WTC11 (cell line): ENCODE measurements around the gene IL25.

Source experiments
- ATF1 ChIP-seq: sonication (generic); formaldehyde crosslinking; IDR thresholded peaks from 2 replicates; pipeline ENCODE4 v1.8.1; 2023; ENCODE audit warnings: mild to moderate bottlenecking, moderate library complexity, missing genetic modification reagents
- IRF1 ChIP-seq: sonication (generic); formaldehyde crosslinking; IDR thresholded peaks from 2 replicates; pipeline ENCODE4 v1.8.0; 2023; ENCODE audit warnings: missing genetic modification reagents
- NR2C2 ChIP-seq: sonication (generic); formaldehyde crosslinking; IDR thresholded peaks from 2 replicates; pipeline ENCODE4 v1.8.0; 2022; ENCODE audit warnings: mild to moderate bottlenecking, missing genetic modification reagents
- RELA ChIP-seq: sonication (generic); formaldehyde crosslinking; IDR thresholded peaks from 2 replicates; pipeline ENCODE4 v1.8.1; 2022; ENCODE audit warnings: missing genetic modification reagents, mild to moderate bottlenecking, borderline replicate concordance
- SP1 ChIP-seq: sonication (generic); formaldehyde crosslinking; conservative IDR thresholded peaks from 2 replicates; pipeline ENCODE4 v1.8.1; 2022; ENCODE audit warnings: missing genetic modification reagents
- STAT6 ChIP-seq: sonication (generic); formaldehyde crosslinking; conservative IDR thresholded peaks from 2 replicates; pipeline ENCODE4 v1.8.1; 2023; ENCODE audit warnings: mild to moderate bottlenecking, low read depth, missing genetic modification reagents, moderate library complexity
- TCF7 ChIP-seq: sonication (generic); formaldehyde crosslinking; IDR thresholded peaks from 2 replicates; pipeline ENCODE4 v1.8.0; 2022; ENCODE audit warnings: mild to moderate bottlenecking, low read depth, missing genetic modification reagents, moderate library complexity
- TEAD4 ChIP-seq: sonication (generic); formaldehyde crosslinking; IDR thresholded peaks from 2 replicates; pipeline ENCODE4 v1.8.0; 2022; ENCODE audit warnings: mild to moderate bottlenecking, missing genetic modification reagents
- ZNF121 ChIP-seq: sonication (generic); formaldehyde crosslinking; IDR thresholded peaks from 2 replicates; pipeline ENCODE4 v1.8.0; 2023; ENCODE audit warnings: missing genetic modification reagents
- ZNF317 ChIP-seq: sonication (generic); formaldehyde crosslinking; IDR thresholded peaks from 2 replicates; pipeline ENCODE4 v1.8.1; 2023; ENCODE audit warnings: low read depth, mild to moderate bottlenecking, moderate library complexity, missing genetic modification reagents, borderline replicate concordance
- ZNF423 ChIP-seq: fragments of 250-450 bp; sonication (Bioruptor Pico); IDR thresholded peaks from 2 replicates; pipeline ENCODE4 v2.1.2; 2022; ENCODE audit warnings: mild to moderate bottlenecking, moderate library complexity
- TF ChIP-seq, protein P1 (sequence below): sonication (generic); formaldehyde crosslinking; IDR thresholded peaks from 2 replicates; pipeline ENCODE4 v1.8.1; 2022; ENCODE audit warnings: mild to moderate bottlenecking, missing genetic modification reagents, moderate library complexity, borderline replicate concordance
- TF ChIP-seq, protein P2 (sequence below): sonication (generic); formaldehyde crosslinking; IDR thresholded peaks from 2 replicates; pipeline ENCODE4 v1.8.0; 2022; ENCODE audit warnings: mild to moderate bottlenecking, missing genetic modification reagents
- TF ChIP-seq, protein P3 (sequence below): fragments of 200-600 bp; IDR thresholded peaks from 2 replicates; pipeline ENCODE4 v1.8.0; 2022; ENCODE audit warnings: antibody characterized with exemption

DNA sequence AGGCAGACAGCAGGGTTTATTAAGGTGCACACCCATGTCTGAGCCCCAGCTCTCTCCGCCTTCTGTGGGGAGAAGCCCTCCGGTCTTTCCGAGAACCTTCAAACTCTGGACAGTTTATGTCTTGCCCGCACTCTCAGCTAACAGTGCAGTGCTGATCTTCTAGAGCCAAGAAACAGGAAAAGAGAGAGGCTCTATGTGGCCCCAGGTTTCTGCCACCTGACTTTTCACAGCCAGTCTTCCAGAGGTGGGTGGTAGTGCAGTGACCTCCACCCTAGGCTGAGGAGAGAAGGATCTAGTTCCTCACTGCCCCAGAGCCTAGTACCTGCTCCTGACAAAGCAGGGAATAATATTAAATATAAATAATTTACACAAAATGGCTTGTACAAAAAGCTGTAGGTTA is 15.9 kb upstream of the IL25 start:
- TF ChIP-seq NR2C2 (CRISPR knock-in tag) (no peak), SP1 (CRISPR knock-in tag) (no peak), ATF1 (CRISPR knock-in tag) (no peak), ZNF121 (CRISPR knock-in tag) (no peak), RELA (CRISPR knock-in tag) (no peak), ZNF317 (no peak), IRF1 (CRISPR knock-in tag) (no peak), STAT6 (CRISPR knock-in tag) (no peak), TCF7 (CRISPR knock-in tag) (no peak), TEAD4 (CRISPR knock-in tag) (no peak), ZNF423 (CRISPR knock-in tag) (no peak)
- TF ChIP-seq, protein P1, sequence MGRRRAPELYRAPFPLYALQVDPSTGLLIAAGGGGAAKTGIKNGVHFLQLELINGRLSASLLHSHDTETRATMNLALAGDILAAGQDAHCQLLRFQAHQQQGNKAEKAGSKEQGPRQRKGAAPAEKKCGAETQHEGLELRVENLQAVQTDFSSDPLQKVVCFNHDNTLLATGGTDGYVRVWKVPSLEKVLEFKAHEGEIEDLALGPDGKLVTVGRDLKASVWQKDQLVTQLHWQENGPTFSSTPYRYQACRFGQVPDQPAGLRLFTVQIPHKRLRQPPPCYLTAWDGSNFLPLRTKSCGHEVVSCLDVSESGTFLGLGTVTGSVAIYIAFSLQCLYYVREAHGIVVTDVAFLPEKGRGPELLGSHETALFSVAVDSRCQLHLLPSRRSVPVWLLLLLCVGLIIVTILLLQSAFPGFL = no peak
- TF ChIP-seq, protein P2, sequence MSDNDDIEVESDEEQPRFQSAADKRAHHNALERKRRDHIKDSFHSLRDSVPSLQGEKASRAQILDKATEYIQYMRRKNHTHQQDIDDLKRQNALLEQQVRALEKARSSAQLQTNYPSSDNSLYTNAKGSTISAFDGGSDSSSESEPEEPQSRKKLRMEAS (CRISPR knock-in tag) = no peak
- TF ChIP-seq, protein P3, sequence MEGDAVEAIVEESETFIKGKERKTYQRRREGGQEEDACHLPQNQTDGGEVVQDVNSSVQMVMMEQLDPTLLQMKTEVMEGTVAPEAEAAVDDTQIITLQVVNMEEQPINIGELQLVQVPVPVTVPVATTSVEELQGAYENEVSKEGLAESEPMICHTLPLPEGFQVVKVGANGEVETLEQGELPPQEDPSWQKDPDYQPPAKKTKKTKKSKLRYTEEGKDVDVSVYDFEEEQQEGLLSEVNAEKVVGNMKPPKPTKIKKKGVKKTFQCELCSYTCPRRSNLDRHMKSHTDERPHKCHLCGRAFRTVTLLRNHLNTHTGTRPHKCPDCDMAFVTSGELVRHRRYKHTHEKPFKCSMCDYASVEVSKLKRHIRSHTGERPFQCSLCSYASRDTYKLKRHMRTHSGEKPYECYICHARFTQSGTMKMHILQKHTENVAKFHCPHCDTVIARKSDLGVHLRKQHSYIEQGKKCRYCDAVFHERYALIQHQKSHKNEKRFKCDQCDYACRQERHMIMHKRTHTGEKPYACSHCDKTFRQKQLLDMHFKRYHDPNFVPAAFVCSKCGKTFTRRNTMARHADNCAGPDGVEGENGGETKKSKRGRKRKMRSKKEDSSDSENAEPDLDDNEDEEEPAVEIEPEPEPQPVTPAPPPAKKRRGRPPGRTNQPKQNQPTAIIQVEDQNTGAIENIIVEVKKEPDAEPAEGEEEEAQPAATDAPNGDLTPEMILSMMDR = no peak
